HepG2 (cell line): ENCODE measurements around the gene C1orf94. TPM values are rescaled to one million over a fixed set of nuclear protein-coding genes. Genes with fewer than 3 reads are reported as not detected.
"Not testable (repeated sequence)": the region's sequence is repeated elsewhere in the genome, so short reads cannot be mapped to it uniquely, and the experiment has no call there.

Experiments
- ATAC-seq: fragments of 200-7000 bp; cut with Tn5 transposase; 3 replicates; pipeline ENCODE4 v1.9.1; 2020; ENCODE audit warnings: mild to moderate bottlenecking, moderate library complexity
- BruUV-seq: library from RNA; stranded (reverse); fragments of 400-500 nt; replicated peaks from 2 replicates; lab custom pipeline; 2021; lab: Mats Ljungman, UMichigan
- CTCF ChIA-PET: fragments of 300-600 bp; formaldehyde crosslinking; extraction: SDS; loops from one replicate; lab custom pipeline; 2021; ENCODE audit warnings: low total read pairs, inconsistent platforms, low intra/inter-chr PET ratio; lab: Yijun Ruan, JAX
- POLR2A ChIA-PET: fragments of 350-600 bp; sonication (Branson Sonifier 250); formaldehyde crosslinking; loops from one replicate; lab custom pipeline; 2020; ENCODE audit warnings: antibody characterized with exemption, inconsistent platforms; lab: Yijun Ruan, JAX
- DNase-seq: peaks from one replicate; pipeline ENCODE4 v3.0.0-alpha.2; 2015; ENCODE audit warnings: low spot score
- FAIRE-seq: peaks from 3 replicates; lab custom pipeline; 2011; peaks lifted over from hg19 to GRCh38; lab: Jason Lieb, UNC
- H2AFZ ChIP-seq: one replicate; pipeline ENCODE4 v1.6.1; 2011; ENCODE audit warnings: low read length, inconsistent platforms
- H3K27ac ChIP-seq: fragments of 300-600 bp; 3 replicates; pipeline ENCODE4 v1.8.0; 2011; ENCODE audit warnings: mixed run types, mild to moderate bottlenecking, mixed read lengths, low read length, inconsistent platforms; ENCODE audit not compliant: insufficient read depth; ENCODE audit errors: extremely low read length
- H3K27me3 ChIP-seq, 2 experiments: fragments of 200-600 bp in 1 of 2; 2 replicates in 1 of 2; 3 replicates in 1 of 2; pipeline versions ENCODE4 v1.6.0 to v1.8.0; 2011; ENCODE audit warnings: low read length in 2 of 2, mild to moderate bottlenecking in 2 of 2, moderate library complexity in 2 of 2, inconsistent platforms in 1 of 2; ENCODE audit not compliant: insufficient read depth in 2 of 2, control insufficient read depth in 1 of 2
- H3K36me3 ChIP-seq, 2 experiments: fragments of 200-600 bp in 1 of 2; replicated peaks in 1 of 2; 2 replicates in 1 of 2; 3 replicates in 1 of 2; pipeline versions ENCODE4 v1.5.1 to v1.8.0; 2011; ENCODE audit warnings: low read length in 2 of 2, inconsistent platforms in 1 of 2; ENCODE audit not compliant: insufficient read depth in 2 of 2, control insufficient read depth in 1 of 2
- H3K4me1 ChIP-seq: 2 replicates; pipeline ENCODE4 v1.5.1; 2012; ENCODE audit warnings: low read length, inconsistent platforms; ENCODE audit not compliant: insufficient read depth
- H3K4me2 ChIP-seq: 2 replicates; pipeline ENCODE4 v1.6.0; 2011; ENCODE audit warnings: low read depth, low read length, inconsistent platforms
- H3K4me3 ChIP-seq, 3 experiments: fragments of 200-600 bp in 1 of 3; sonication (generic), shearing (Covaris generic) in 1 of 3; replicated peaks in 1 of 3; 2 replicates each; pipeline ENCODE4 v1.5.1; 2011 to 2016; ENCODE audit warnings: low read length in 3 of 3, inconsistent platforms in 2 of 3, low read depth in 2 of 3, mild to moderate bottlenecking in 2 of 3, control low read depth in 1 of 3, mixed read lengths in 1 of 3; ENCODE audit not compliant: insufficient read depth in 1 of 3
- H3K79me2 ChIP-seq: one replicate; pipeline ENCODE4 v1.6.1; 2011; ENCODE audit warnings: low read length, inconsistent platforms; ENCODE audit not compliant: insufficient read depth
- H3K9ac ChIP-seq: 2 replicates; pipeline ENCODE4 v1.6.0; 2011; ENCODE audit warnings: mild to moderate bottlenecking, low read depth, low read length, inconsistent platforms; ENCODE audit not compliant: insufficient read depth
- H3K9me3 ChIP-seq: 2 replicates; pipeline ENCODE4 v1.5.1; 2012; ENCODE audit warnings: mild to moderate bottlenecking, low read length
- H4K20me1 ChIP-seq: 2 replicates; pipeline ENCODE4 v1.6.0; 2011; ENCODE audit warnings: inconsistent platforms, mild to moderate bottlenecking, low read length, moderate library complexity; ENCODE audit not compliant: insufficient read depth
- SPEN ChIP-seq: sonication (generic); formaldehyde crosslinking; IDR thresholded peaks from 2 replicates; pipeline ENCODE4 v1.5.1; 2020; ENCODE audit warnings: low read depth, mild to moderate bottlenecking, missing genetic modification reagents
- ZNF337 ChIP-seq: sonication (generic); formaldehyde crosslinking; IDR thresholded peaks from 2 replicates; pipeline ENCODE4 v1.5.1; 2020; ENCODE audit warnings: missing genetic modification reagents, low read depth, mild to moderate bottlenecking, borderline replicate concordance
- WGBS: methylation state at CpG from one replicate; pipeline ENCODE4 v1.1.6; 2017; ENCODE audit warnings: low lambda C conversion rate; 5-methylcytosine and 5-hydroxymethylcytosine counted together
- in situ Hi-C: cut with HindIII; loops from 2 replicates; pipeline ENCODE4 v1.10.0; 2017; ENCODE audit warnings: low pct_unique_long_range_greater_than_20kb; ENCODE audit not compliant: extremely low pct_ligation_motif_present
- intact Hi-C: fragments of 100-400 bp; cut with micrococcal nuclease; formaldehyde crosslinking; loops from one replicate; pipeline ENCODE4 v1.10.0; 2022; ENCODE audit not compliant: unreplicated experiment
- polyA plus RNA-seq, 8 experiments: library from polyadenylated mRNA; depleted of rRNA in 3 of 8; stranded (reverse) in 7 of 8; unstranded in 1 of 8; fragments of >200 nt; fragmentation: Illumina TruSeq in 4 of 8; extraction: Trizol in 4 of 8; gene quantifications; 2 replicates each; pipeline versions ENCODE4 v1.2.1 to v1.2.3, GENCODE V29; 2011 to 2016; ENCODE audit warnings: low read depth in 4 of 8, missing spikeins in 1 of 8, mixed read lengths in 1 of 8; ENCODE audit not compliant: insufficient read depth in 1 of 8
- total RNA-seq, 5 experiments: library from RNA; depleted of rRNA; stranded (reverse); fragments of >200 nt; fragmentation: Illumina TruSeq; extraction: Trizol; gene quantifications; 2 replicates each; pipeline ENCODE4 v1.2.3, GENCODE V29; 2016; ENCODE audit warnings: low read depth in 1 of 5
- TF ChIP-seq, protein P1 (sequence below), 2 experiments: IDR thresholded peaks; 2 replicates each; pipeline ENCODE4 v1.6.1; 2011 to 2012; ENCODE audit warnings: low read length in 2 of 2, borderline replicate concordance in 1 of 2, low read depth in 1 of 2, mild to moderate bottlenecking in 1 of 2, moderate library complexity in 1 of 2

Gene C1orf94
- total and polyA plus RNA-seq, 2 of the 13 experiments (the other 11 are each of a cell fraction or from before 2014, with no cell fraction given) = not detected

DNA sequence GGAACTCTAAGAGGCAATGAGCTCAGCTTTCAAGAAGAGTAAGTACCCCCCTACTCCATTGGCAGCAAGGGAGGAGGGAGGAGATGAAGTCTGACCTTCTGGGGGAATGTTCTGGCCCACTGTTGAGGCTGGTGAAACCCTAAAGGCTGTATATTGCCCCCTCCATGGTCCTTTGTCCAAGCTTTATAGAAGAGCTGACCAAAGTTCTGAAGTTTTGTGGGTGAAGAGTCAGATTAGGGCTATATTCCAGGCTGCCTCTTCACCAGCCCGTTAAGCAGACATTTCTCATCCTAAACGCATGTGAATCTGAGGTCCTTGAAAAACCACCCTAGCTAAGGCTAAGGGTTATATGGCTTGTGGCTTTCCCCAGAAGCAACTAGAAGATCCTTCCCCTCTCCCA lies 1.4 kb downstream of the C1orf94 start:
- Histone ChIP-seq H3K9me3 (no peaks in the 10 kb centered on the region), H3K4me1 (no peaks in the 10 kb centered on the region), H3K27ac (no peak overlapping the region), H3K79me2 (no peaks in the 10 kb centered on the region), H4K20me1 (no peaks in the 10 kb centered on the region), H3K4me3 (no peak overlapping the region), H3K36me3 (no peaks in the 10 kb centered on the region), H3K9ac (no peak overlapping the region), H2AFZ (no peak overlapping the region), H3K4me2 (no peak overlapping the region), H3K27me3 (no peaks in the 10 kb centered on the region; a peak in 1 of 5 replicates)
- ChIA-PET POLR2A (no interaction called here), CTCF (no interaction called here)
- ATAC-seq (no peak), DNase-seq (no peak), FAIRE-seq (no peak)
- intact Hi-C loops = no loop called here
- BruUV-seq = no TSS peak
- TF ChIP-seq SPEN (CRISPR knock-in tag) = no peak
- TF ChIP-seq, protein P1, sequence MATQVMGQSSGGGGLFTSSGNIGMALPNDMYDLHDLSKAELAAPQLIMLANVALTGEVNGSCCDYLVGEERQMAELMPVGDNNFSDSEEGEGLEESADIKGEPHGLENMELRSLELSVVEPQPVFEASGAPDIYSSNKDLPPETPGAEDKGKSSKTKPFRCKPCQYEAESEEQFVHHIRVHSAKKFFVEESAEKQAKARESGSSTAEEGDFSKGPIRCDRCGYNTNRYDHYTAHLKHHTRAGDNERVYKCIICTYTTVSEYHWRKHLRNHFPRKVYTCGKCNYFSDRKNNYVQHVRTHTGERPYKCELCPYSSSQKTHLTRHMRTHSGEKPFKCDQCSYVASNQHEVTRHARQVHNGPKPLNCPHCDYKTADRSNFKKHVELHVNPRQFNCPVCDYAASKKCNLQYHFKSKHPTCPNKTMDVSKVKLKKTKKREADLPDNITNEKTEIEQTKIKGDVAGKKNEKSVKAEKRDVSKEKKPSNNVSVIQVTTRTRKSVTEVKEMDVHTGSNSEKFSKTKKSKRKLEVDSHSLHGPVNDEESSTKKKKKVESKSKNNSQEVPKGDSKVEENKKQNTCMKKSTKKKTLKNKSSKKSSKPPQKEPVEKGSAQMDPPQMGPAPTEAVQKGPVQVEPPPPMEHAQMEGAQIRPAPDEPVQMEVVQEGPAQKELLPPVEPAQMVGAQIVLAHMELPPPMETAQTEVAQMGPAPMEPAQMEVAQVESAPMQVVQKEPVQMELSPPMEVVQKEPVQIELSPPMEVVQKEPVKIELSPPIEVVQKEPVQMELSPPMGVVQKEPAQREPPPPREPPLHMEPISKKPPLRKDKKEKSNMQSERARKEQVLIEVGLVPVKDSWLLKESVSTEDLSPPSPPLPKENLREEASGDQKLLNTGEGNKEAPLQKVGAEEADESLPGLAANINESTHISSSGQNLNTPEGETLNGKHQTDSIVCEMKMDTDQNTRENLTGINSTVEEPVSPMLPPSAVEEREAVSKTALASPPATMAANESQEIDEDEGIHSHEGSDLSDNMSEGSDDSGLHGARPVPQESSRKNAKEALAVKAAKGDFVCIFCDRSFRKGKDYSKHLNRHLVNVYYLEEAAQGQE (IDR thresholded peaks at IDR 0.05; ENCODE audit: borderline replicate concordance in 1 of 2, low read depth in 1 of 2, low read length in 2 of 2) = peak in 1 of 2 experiments; percentile 45; a peak in 3 of 4 replicates
- no peak for TF ChIP-seq ZNF337 (CRISPR knock-in tag)
- 0% methylated on average over 2 of the region's 2 CpGs for WGBS
- in situ Hi-C loops = no loop called here

DNA sequence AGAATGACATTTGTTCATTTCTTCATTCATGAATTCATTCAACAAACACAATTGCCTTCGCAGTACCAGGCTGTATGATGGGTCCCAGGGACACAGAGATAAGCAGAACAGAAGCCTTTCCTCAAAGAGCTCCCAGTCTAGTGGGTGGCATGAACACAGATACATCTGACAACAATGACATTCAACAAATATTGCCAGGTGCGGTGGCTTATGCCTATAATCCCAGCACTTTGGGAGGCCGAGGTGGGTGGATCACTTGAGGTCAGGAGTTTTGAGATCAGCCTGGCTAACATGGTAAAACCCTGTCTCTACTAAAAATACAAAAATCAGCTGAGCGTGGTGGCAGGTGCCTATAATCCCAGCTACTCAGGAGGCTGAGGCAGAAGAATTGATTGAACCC lies 6.7 kb downstream of the C1orf94 start:
- H3K27ac ChIP-seq, intact Hi-C loops, CTCF ChIA-PET, H3K4me2 ChIP-seq, H3K79me2 ChIP-seq, H4K20me1 ChIP-seq, H3K9me3 ChIP-seq, H2AFZ ChIP-seq, H3K27me3 ChIP-seq, H3K9ac ChIP-seq, FAIRE-seq, ATAC-seq, H3K4me3 ChIP-seq, H3K36me3 ChIP-seq, POLR2A ChIA-PET, DNase-seq, BruUV-seq, in situ Hi-C loops, H3K4me1 ChIP-seq: not testable (repeated sequence)
- 13% methylated on average over 4 of the region's 4 CpGs for WGBS
